ENCODE results near the gene NAV1. TPM values are rescaled to one million over a fixed set of nuclear protein-coding genes. Genes with fewer than 3 reads are reported as not detected.
"Not testable (repeated sequence)": the region's sequence is repeated elsewhere in the genome, so short reads cannot be mapped to it uniquely, and the experiment has no call there.

The NAV1 gene
- total RNA-seq, 2 donors from 2014 or later, result 13.1 to 29.1 TPM

DNA sequence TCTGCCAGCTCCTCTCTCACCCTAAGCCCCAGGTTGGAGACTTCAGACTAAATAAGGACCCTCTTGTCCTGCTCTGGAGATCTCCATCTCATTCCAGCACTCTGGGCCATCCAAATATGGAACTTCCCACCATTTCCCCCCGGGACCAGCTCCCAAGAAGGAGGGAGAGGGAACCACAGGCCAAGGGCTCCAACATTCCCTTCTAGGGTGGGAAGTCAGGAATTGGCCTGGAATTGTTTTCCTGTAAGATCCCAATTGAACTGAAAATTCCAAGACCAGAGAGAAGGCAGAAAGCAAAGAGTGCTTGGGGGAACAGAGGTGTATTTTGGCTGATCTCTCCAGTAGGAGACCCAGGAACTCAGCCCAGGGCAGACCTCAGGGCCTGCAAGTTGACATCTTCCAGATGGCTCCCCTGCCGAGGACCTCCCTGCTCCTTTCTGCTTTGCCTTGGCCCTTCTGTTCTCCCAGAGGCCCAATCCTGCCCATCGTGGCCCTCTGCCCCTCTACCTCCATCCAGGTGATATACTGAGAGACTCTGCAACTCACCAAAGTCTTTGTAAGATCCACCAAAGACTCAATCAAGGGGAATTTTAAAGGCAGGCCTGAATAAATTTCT lies 46.9 kb upstream of the NAV1 start:
- Histone ChIP-seq H3K36me3 (peaks cover 3 to 5% of the 10 kb centered on the region in 2 donors), H3K4me1 (replicated peaks) (peaks cover 35% of the 10 kb centered on the region), H3K27me3 (replicated peaks; ENCODE audit: insufficient read depth) (no peaks in the 10 kb centered on the region), H3K27ac (peak overlapping the region; percentile 91 to 96), H3K9me3 (no peaks in the 10 kb centered on the region), H3K4me3 (no peak overlapping the region)
- DNase-seq (ENCODE audit: low spot score), result no peak
- peak; percentile 46 for TF ChIP-seq POLR2AphosphoS5 (IDR thresholded peaks at IDR 0.05)
- no peak for TF ChIP-seq POLR2A (IDR thresholded peaks at IDR 0.05)
- TF ChIP-seq, protein P1, sequence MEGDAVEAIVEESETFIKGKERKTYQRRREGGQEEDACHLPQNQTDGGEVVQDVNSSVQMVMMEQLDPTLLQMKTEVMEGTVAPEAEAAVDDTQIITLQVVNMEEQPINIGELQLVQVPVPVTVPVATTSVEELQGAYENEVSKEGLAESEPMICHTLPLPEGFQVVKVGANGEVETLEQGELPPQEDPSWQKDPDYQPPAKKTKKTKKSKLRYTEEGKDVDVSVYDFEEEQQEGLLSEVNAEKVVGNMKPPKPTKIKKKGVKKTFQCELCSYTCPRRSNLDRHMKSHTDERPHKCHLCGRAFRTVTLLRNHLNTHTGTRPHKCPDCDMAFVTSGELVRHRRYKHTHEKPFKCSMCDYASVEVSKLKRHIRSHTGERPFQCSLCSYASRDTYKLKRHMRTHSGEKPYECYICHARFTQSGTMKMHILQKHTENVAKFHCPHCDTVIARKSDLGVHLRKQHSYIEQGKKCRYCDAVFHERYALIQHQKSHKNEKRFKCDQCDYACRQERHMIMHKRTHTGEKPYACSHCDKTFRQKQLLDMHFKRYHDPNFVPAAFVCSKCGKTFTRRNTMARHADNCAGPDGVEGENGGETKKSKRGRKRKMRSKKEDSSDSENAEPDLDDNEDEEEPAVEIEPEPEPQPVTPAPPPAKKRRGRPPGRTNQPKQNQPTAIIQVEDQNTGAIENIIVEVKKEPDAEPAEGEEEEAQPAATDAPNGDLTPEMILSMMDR (IDR thresholded peaks at IDR 0.05), result no peak
- 70% methylated on average over 3 of the region's 3 CpGs for WGBS
- intact Hi-C loops (cut with DNase I), result no loop called here

DNA sequence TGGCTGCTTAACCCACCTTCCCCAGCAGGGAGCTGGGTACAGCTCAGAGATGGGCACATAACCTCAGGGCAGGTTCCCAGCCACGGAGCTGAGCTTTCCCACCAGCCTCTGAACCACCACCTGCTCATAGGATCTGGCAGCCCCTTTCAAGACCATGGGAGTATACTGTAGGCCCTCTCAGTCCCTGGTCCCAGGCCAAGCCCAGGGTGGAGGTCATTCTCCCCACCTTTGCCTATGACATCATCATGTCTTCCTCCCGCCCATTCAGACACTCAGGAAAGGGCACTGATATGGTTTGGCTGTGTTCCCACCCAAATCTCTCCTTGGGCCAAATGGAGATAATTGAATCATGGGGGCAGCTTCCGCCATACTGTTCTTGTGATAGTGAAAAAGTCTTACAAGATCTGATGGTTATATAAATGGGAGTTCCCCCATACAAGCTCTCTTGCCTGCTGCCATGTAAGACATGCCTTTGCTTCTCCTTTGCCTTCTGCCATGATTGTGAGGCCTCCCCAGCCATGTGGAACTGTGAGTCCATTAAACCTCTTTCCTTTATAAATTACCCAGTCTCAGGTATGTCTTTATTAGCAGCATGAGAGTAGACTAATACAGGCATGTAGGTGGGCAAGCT lies 45.8 kb upstream of the NAV1 start:
- DNase-seq (ENCODE audit: low spot score); intact Hi-C loops (cut with DNase I); H3K27me3 ChIP-seq (replicated peaks; ENCODE audit: insufficient read depth); H3K36me3 ChIP-seq; H3K4me3 ChIP-seq; H3K9me3 ChIP-seq: not testable (repeated sequence)
- H3K27ac ChIP-seq, result peak overlapping the region; percentile 91 to 96
- 78% methylated on average over 3 of the region's 3 CpGs for WGBS
- peaks cover 35% of the 10 kb centered on the region for H3K4me1 ChIP-seq (replicated peaks)

DNA sequence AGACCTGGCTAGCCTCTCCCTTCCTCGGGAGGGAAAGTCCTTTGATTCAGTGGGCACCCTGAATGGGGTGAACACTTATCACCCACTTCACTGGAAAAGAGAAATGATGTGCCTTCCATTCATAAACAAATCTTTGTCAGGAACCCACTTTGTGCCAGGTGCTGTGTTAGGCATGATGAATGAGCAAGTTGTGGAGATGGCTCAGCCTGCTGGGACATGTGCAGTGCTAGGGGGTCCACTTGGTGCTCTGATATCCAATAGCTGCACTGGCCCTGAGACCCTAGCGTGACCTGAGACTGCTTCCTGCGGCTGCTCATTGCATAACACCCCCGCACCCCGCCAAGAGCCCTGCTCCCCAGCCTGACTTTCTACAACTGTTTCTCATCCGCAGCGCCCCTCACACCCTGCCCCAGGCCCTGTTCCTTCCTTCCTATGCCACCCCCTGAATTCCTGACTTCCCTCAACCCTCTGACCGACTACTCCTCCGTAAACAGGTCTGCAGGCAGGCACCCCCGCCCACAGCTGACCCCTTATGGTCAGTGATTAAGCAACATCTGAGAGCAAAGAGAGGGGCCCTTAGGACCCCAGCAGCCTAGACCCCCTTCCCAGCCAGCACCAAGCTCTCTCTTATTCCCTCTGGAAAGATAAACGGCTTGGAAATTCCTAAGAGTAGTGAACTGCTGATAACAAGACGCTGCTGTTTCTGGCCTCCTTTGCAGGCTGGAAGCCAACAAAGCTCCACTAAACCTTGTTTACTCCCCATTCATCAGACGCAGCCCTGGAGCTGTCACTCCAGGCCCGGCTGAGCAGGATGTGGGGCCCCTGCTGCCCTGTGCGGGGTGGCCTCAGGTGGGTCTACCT lies 44.9 kb upstream of the NAV1 start:
- Histone ChIP-seq H3K27me3 (replicated peaks; ENCODE audit: insufficient read depth) (no peaks in the 10 kb centered on the region), H3K36me3 (peaks cover 0 to 5% of the 10 kb centered on the region in 2 donors), H3K9me3 (no peaks in the 10 kb centered on the region), H3K4me1 (replicated peaks) (peaks cover 35% of the 10 kb centered on the region), H3K27ac (peak overlapping the region; percentile 91 to 96), H3K4me3 (no peak overlapping the region)
- DNase-seq (ENCODE audit: low spot score), result peak; percentile 73
- 9% methylated on average over 15 of the region's 15 CpGs for WGBS
- intact Hi-C loops (cut with DNase I), result no loop called here
- TF ChIP-seq POLR2AphosphoS5 (IDR thresholded peaks at IDR 0.05) (peak; percentile 61), POLR2A (IDR thresholded peaks at IDR 0.05) (no peak)
- TF ChIP-seq, protein P1 (IDR thresholded peaks at IDR 0.05), result no peak

DNA sequence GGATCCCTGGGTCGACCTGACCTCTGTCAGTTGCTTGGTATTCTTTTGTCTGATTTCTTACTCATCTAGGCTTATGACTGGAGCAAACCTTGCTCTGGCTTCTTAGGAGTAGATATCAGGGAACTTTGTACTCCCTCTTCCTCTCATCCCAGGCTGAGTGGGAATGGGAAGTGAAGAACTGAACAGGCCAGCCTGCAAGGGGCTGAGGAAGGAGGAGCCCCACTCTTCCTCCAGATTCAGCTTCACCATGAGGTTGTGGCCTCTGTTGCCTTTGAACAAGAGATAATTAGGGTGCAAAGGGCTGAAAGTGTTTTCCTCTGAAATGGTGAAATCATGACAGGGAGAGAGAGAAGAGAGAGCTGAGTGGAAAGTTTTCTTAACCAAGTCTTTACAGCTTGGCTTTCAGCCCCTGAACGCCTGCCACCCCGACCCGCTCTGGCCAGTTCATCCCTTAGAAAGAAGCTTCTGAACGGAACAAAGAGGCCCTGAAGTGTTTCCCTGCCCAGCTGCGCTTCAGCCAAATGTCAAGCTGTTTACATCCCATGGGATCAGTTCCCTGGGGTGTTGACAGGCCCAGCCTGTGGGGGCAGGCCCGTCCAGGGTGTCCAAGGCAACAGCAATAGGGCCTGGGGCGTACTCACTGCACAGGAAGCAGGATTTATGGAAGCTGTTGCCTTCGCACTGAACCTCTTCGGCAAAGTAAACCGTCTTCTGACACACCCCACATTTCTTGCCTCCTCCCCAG lies 43.2 kb upstream of the NAV1 start:
- TF ChIP-seq POLR2A (IDR thresholded peaks at IDR 0.05), result peak; percentile 20
- TF ChIP-seq, protein P1 (IDR thresholded peaks at IDR 0.05), result no peak
- peak; percentile 96 for TF ChIP-seq POLR2AphosphoS5 (IDR thresholded peaks at IDR 0.05)
- DNase-seq (ENCODE audit: low spot score), result peak; percentile 94
- no peaks in the 10 kb centered on the region for H3K9me3 ChIP-seq
- peak overlapping the region; percentile 91 to 96 for H3K27ac ChIP-seq
- intact Hi-C loops (cut with DNase I), result no loop called here
- 8% methylated on average over 11 of the region's 11 CpGs for WGBS
- H3K27me3 ChIP-seq (replicated peaks; ENCODE audit: insufficient read depth), result no peaks in the 10 kb centered on the region
- H3K36me3 ChIP-seq, result peaks cover 0 to 5% of the 10 kb centered on the region in 2 donors
- no peak overlapping the region for H3K4me3 ChIP-seq
- H3K4me1 ChIP-seq (replicated peaks), result peaks cover 40% of the 10 kb centered on the region

DNA sequence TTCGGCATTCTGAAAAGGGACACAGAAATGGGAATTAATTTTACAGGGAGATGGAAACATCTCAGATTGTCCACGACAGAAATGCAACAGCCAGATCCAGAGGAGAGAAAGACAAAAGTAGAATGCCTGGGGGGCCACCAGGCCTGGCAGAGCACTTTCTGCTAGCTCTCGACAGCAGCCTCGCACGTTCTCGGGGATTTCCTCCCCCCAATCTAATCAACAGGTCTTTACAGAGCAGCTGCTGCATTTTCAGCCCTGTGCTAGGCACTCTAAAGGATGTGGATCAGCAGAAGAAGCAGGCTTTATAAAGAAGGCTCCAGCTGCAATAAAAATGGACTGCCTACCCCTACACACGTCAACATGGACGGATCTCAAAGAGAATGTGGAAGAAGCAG lies 42.6 kb upstream of the NAV1 start:
- Histone ChIP-seq H3K27ac (peak overlapping the region; percentile 91 to 96), H3K27me3 (replicated peaks; ENCODE audit: insufficient read depth) (no peaks in the 10 kb centered on the region), H3K4me3 (no peak overlapping the region), H3K9me3 (no peaks in the 10 kb centered on the region), H3K4me1 (replicated peaks) (peaks cover 42% of the 10 kb centered on the region), H3K36me3 (peaks cover 0 to 5% of the 10 kb centered on the region in 2 donors)
- no peak for DNase-seq (ENCODE audit: low spot score)
- 17% methylated on average over 8 of the region's 8 CpGs for WGBS
- TF ChIP-seq POLR2A (IDR thresholded peaks at IDR 0.05) (no peak), POLR2AphosphoS5 (IDR thresholded peaks at IDR 0.05) (no peak)
- TF ChIP-seq, protein P1 (IDR thresholded peaks at IDR 0.05), result no peak
- intact Hi-C loops (cut with DNase I), result no loop called here
